Measurements from ENCODE around the gene FBXO21.

FBXO21 gene

DNA sequence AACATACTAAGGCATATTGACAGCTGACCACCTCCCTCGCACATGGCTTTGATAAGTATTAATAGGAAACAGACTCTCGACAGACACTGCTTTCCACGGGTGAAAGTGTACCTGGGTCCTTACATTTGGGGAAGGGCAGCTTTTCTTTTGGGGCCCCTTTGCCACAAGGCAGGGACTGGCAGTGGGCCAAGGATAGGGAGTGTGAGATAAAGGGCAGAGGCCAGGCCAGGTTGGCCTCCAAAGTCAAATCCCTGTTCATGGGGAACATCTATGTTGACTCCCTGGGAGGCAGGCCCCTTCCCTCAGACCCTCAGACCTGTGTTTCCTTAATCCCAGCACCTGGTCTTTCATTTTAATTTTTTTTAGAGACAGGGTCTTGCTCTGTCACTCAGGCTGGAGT, 19.4 kb upstream of the FBXO21 start:
- peaks cover 7% of the 10 kb centered on the region; the same call in 1 of the 2 replicates for H3K27me3 ChIP-seq (ENCODE audit: insufficient read depth, low read length)

DNA sequence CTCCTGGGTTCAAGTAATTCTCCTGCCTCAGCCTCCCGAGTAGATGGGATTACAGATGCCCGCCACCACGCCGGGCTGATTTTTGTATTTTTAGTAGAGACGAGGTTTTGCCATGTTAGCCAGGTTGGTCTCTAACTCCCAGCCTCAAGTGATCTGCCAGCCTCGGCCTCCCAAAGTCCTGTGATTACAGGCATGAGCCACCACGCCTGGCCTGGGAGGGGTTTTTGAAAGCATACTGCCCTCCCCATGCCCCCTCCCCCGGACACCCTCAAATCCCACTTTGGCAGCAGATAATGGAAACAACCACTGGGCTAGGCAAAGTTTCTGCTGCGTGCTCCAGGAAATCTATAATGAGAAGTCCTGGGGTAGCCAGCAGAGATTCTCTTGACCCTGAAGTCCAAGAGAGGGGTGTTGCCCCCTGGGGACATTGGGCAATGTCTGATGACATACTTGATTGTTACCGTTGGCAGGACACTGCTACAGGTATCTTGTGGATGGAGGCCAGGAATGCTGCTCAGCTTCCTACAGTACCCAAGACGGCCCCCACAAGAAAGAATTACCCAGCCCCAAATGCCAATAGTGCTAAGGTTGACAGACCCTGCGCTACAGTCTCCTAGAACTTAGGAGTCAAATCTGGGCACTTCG, 18.7 kb upstream of the FBXO21 start:
- Histone ChIP-seq H3K9me2 (ENCODE audit: low read depth, low read length) (no peaks in the 10 kb centered on the region), H3K4me2 (ENCODE audit: low read length) (no peak overlapping the region), H2AFZ (ENCODE audit: low read length) (no peak overlapping the region), H3K9ac (ENCODE audit: low read length) (no peak overlapping the region), H3K9me3 (ENCODE audit: low read length) (no peaks in the 10 kb centered on the region), H3K27me3 (ENCODE audit: insufficient read depth, low read length) (peaks cover 7% of the 10 kb centered on the region; the same call in 1 of the 2 replicates), H3F3A (ENCODE audit: insufficient read depth, low read length) (no peaks in the 10 kb centered on the region), H3K79me2 (ENCODE audit: insufficient read depth, low read length) (no peaks in the 10 kb centered on the region), H3K27ac (ENCODE audit: low read depth, low read length, poor library complexity, severe bottlenecking) (no peak overlapping the region), H4K20me1 (ENCODE audit: insufficient read depth, low read length) (no peaks in the 10 kb centered on the region), H3K36me3 (ENCODE audit: insufficient read depth, low read length) (no peaks in the 10 kb centered on the region), H3K4me1 (ENCODE audit: insufficient read depth, low read length, severe bottlenecking) (no peaks in the 10 kb centered on the region), H3K4me3 (ENCODE audit: low read depth, low read length, poor library complexity, severe bottlenecking) (no peak overlapping the region)
- TF ChIP-seq, protein P1, sequence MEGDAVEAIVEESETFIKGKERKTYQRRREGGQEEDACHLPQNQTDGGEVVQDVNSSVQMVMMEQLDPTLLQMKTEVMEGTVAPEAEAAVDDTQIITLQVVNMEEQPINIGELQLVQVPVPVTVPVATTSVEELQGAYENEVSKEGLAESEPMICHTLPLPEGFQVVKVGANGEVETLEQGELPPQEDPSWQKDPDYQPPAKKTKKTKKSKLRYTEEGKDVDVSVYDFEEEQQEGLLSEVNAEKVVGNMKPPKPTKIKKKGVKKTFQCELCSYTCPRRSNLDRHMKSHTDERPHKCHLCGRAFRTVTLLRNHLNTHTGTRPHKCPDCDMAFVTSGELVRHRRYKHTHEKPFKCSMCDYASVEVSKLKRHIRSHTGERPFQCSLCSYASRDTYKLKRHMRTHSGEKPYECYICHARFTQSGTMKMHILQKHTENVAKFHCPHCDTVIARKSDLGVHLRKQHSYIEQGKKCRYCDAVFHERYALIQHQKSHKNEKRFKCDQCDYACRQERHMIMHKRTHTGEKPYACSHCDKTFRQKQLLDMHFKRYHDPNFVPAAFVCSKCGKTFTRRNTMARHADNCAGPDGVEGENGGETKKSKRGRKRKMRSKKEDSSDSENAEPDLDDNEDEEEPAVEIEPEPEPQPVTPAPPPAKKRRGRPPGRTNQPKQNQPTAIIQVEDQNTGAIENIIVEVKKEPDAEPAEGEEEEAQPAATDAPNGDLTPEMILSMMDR (IDR thresholded peaks at IDR 0.05; ENCODE audit: low read length), result no peak
- TF ChIP-seq EZH2 (IDR thresholded peaks at IDR 0.05; ENCODE audit: borderline replicate concordance, low read length), result no peak

More for the DNA sequence above, 19.4 kb upstream of the FBXO21 start:
- Histone ChIP-seq H3K36me3 (ENCODE audit: insufficient read depth, low read length) (no peaks in the 10 kb centered on the region), H3F3A (ENCODE audit: insufficient read depth, low read length) (no peaks in the 10 kb centered on the region), H2AFZ (ENCODE audit: low read length) (no peak overlapping the region), H3K79me2 (ENCODE audit: insufficient read depth, low read length) (no peaks in the 10 kb centered on the region), H3K9me3 (ENCODE audit: low read length) (no peaks in the 10 kb centered on the region), H3K4me1 (ENCODE audit: insufficient read depth, low read length, severe bottlenecking) (no peaks in the 10 kb centered on the region), H3K4me3 (ENCODE audit: low read depth, low read length, poor library complexity, severe bottlenecking) (no peak overlapping the region), H3K4me2 (ENCODE audit: low read length) (no peak overlapping the region), H4K20me1 (ENCODE audit: insufficient read depth, low read length) (no peaks in the 10 kb centered on the region), H3K27ac (ENCODE audit: low read depth, low read length, poor library complexity, severe bottlenecking) (no peak overlapping the region), H3K9ac (ENCODE audit: low read length) (no peak overlapping the region), H3K9me2 (ENCODE audit: low read depth, low read length) (no peaks in the 10 kb centered on the region)
- no peak for TF ChIP-seq EZH2 (IDR thresholded peaks at IDR 0.05; ENCODE audit: borderline replicate concordance, low read length)
- TF ChIP-seq, protein P1 (IDR thresholded peaks at IDR 0.05; ENCODE audit: low read length), result no peak

DNA sequence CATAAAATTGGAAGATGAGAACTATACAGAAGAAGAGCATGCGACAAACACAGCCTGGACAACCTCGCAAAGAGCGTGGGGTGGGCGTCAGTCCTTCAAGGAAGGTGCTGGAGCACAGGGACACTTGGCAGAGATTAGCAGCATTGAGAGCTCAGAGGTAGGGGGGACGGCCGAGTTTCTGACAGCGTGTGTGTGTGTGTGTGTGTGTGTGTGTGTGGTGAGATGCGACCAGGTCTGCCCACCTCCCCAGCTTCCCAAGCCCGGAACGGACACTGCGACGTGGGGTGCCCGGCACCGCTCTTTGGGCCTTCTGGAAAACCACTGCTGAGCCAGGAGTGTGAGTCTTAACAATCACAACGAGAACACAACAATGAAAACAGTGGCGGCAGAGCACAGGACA, 17.9 kb upstream of the FBXO21 start:
- no peak overlapping the region for H3K4me3 ChIP-seq (ENCODE audit: low read depth, low read length, poor library complexity, severe bottlenecking)
- no peak overlapping the region for H3K9ac ChIP-seq (ENCODE audit: low read length)
- H3F3A ChIP-seq (ENCODE audit: insufficient read depth, low read length), result no peaks in the 10 kb centered on the region
- no peaks in the 10 kb centered on the region for H3K4me1 ChIP-seq (ENCODE audit: insufficient read depth, low read length, severe bottlenecking)
- peaks cover 7% of the 10 kb centered on the region; the same call in 1 of the 2 replicates for H3K27me3 ChIP-seq (ENCODE audit: insufficient read depth, low read length)
- no peak overlapping the region for H3K27ac ChIP-seq (ENCODE audit: low read depth, low read length, poor library complexity, severe bottlenecking)
- no peaks in the 10 kb centered on the region for H3K9me3 ChIP-seq (ENCODE audit: low read length)
- TF ChIP-seq, protein P1 (IDR thresholded peaks at IDR 0.05; ENCODE audit: low read length), result no peak
- TF ChIP-seq EZH2 (IDR thresholded peaks at IDR 0.05; ENCODE audit: borderline replicate concordance, low read length), result no peak
- H3K9me2 ChIP-seq (ENCODE audit: low read depth, low read length), result no peaks in the 10 kb centered on the region
- no peaks in the 10 kb centered on the region for H3K36me3 ChIP-seq (ENCODE audit: insufficient read depth, low read length)
- H4K20me1 ChIP-seq (ENCODE audit: insufficient read depth, low read length), result no peaks in the 10 kb centered on the region
- no peak overlapping the region for H3K4me2 ChIP-seq (ENCODE audit: low read length)
- no peaks in the 10 kb centered on the region for H3K79me2 ChIP-seq (ENCODE audit: insufficient read depth, low read length)
- H2AFZ ChIP-seq (ENCODE audit: low read length), result no peak overlapping the region
